Retinal pigment epithelial cell (primary cell): ENCODE data around the gene MCFD2.

Experiments
- DNase-seq: peaks from one replicate; pipeline ENCODE4 v3.0.0-alpha.2; 2010; ENCODE audit warnings: low read depth
- H3K4me3 ChIP-seq: 2 replicates; pipeline ENCODE4 v1.5.1; 2011; ENCODE audit warnings: mild to moderate bottlenecking, low read length, control low read depth, moderate library complexity
- TF ChIP-seq, protein P1 (sequence below): conservative IDR thresholded peaks from 2 replicates; pipeline ENCODE4 v1.5.1; 2011; ENCODE audit warnings: low read depth, low read length, control low read depth, inconsistent platforms

Gene MCFD2

DNA sequence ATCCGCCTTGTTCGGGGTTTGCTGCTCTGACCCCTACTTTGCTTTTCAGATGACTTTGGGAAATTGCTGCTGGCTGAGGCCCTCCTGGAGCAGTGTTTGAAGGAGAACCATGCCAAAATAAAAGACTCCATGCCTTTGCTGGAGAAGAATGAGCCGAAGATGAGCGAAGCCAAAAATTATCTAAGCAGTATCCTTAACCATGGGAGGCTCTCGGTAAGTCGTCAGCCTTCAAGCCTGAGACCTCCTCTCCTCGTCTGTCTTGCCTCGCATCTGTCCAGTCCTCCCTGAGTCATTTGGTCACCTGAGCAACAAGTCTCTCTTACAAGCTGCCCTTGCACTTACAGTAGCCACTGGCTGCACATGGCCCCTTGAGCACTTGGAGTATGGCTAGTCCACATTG, 34.7 kb upstream of the MCFD2 start:
- H3K4me3 ChIP-seq = no peak overlapping the region
- no peak for DNase-seq
- TF ChIP-seq, protein P1, sequence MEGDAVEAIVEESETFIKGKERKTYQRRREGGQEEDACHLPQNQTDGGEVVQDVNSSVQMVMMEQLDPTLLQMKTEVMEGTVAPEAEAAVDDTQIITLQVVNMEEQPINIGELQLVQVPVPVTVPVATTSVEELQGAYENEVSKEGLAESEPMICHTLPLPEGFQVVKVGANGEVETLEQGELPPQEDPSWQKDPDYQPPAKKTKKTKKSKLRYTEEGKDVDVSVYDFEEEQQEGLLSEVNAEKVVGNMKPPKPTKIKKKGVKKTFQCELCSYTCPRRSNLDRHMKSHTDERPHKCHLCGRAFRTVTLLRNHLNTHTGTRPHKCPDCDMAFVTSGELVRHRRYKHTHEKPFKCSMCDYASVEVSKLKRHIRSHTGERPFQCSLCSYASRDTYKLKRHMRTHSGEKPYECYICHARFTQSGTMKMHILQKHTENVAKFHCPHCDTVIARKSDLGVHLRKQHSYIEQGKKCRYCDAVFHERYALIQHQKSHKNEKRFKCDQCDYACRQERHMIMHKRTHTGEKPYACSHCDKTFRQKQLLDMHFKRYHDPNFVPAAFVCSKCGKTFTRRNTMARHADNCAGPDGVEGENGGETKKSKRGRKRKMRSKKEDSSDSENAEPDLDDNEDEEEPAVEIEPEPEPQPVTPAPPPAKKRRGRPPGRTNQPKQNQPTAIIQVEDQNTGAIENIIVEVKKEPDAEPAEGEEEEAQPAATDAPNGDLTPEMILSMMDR = no peak

DNA sequence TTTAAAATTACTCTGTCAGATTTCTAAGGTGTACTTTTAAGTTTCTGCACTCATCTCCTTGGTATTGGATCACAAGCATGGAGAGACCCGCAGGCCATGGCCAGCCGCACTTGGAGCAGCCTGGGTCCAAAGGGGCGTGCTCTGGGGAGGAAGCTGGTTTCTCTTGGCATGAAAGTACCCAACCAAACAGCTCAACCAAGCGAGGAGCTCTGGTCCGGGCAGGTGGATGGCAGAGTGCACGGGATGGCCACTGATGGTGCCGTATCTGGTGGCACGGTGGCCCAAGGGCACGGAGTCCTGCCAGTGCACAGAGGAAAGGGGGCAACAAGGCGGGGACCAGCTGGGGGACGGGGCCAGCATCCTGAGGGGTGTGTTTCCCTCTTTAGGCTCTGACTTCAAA, 32.2 kb upstream of the MCFD2 start:
- DNase-seq = no peak
- no peak overlapping the region for H3K4me3 ChIP-seq
- TF ChIP-seq, protein P1 = no peak

DNA sequence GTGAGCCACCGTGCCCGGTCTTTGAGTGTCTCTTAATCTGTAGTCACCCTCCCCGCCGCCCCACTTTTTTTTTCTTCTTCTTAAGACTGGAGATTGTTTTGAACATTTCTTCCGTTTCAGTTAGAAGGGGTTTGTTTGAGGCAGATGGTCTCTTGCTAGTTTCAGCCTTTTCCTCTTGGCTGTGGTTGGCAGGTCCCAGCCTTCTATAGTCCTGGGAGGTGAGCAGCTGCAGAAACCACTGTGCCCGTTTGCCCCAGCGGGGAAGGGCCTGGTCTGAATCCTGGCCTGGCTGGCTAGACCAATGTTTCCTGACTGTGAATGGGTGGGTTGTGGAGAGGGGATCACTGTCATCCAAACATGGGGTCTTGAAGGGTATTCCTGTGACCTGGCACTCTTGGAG, 30.1 kb upstream of the MCFD2 start:
- DNase-seq = no peak
- TF ChIP-seq, protein P1 = no peak
- H3K4me3 ChIP-seq = no peak overlapping the region

DNA sequence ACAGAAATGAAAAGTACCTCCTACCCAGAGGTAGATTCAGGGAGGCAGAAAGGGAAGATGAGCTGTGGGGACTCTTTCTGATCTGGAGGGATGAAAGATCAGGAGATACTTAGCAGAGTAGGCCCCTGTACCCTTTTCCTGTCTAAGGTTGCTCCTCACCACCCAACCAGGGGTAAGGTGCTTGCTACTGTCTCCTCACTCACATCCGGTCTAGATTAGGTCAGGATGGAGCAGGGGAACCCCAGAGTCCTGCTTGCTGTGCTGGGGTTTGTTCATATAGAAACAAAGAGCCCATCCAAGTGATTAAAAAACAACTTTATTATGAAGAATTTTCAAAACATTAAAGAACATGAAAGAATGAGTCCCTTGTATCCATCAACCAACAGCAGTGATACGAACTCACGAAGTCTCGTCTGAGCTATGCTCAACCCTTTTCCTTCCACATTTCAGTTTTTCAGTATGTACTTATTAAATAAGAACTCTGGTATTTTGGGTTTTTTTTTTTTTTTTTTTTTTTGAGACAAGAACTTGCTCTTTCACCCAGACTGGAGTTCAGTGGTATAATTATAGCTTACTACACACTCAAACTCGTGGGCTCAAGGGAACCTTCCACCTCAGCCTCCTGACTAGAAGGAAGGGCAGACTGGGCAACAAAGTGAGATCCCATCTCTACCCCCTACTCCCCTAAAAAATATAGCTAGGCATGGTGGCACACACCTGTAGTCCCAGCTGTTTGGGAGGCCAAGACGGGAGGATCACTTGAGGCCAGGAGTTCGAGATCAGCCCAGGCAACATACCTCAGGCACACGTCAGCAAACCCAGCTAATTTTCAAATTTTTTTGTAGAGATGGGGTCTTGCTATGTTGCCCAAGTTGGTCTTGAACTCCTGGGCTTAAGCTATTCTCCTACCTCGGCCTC, 28.5 kb upstream of the MCFD2 start:
- DNase-seq = no peak
- H3K4me3 ChIP-seq = no peak overlapping the region
- TF ChIP-seq, protein P1 = no peak

DNA sequence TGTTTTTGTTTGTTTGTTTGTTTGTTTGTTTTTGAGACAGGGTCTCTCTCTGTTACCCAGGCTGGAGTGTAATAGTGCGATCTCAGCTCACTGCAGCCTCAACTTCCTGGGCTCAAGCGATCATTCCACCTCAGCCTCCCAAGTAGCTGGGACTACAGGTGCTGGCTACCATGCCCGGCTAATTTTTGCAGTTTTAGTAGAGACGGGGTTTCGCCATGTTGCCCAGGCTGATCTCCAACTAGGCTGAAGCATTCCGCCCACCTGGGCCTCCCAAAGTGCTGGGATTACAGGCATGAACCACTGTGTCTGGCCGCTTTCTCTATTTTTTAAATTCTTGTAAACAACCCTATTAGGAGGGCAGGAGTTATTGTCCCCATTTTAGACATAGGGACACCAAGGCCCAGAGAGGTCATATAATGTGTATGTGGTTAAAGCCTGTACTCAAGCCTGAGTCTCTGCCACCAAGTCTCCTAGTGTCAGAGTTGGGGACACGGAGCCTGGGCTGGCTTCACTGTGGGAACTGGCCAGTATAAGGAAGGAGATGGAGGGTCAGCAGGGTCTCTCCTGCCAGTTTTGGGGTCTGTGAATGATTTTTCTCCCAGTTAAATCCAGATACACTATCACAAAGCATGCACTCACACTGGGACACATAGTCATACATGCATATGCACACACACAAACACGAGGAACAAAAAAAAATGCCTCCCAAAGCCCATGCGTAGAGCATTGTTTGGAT, 27.5 kb upstream of the MCFD2 start:
- TF ChIP-seq, protein P1 = no peak
- no peak for DNase-seq
- H3K4me3 ChIP-seq = no peak overlapping the region

DNA sequence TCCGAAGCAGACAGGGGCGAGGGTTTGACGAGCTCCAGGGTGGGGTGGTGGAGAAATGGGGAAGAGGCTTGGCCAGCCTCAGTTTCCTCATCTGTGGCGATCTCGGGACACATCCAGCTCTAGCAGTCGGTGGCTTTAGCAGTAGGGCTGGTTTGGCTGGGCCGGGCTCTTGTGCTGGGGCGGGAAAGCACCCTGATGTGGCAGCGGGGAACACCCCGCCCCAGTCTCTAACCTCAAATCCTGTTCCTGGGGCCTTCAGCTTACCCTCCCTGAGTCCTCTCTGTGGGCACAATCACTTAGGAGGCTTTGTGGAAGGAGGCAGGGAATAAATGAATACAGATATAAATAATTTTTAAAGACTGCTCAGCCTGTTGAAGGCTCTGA, 26.5 kb upstream of the MCFD2 start:
- TF ChIP-seq, protein P1 = no peak
- DNase-seq = no peak
- H3K4me3 ChIP-seq = peak overlapping the region; percentile 65
